ENCODE data around the gene GLCE. TPM values are rescaled to one million over a fixed set of nuclear protein-coding genes. Genes with fewer than 3 reads are reported as not detected.
A peak's percentile ranks its signal among the peaks of the same experiment; 100 is the strongest.

GLCE gene
- total RNA-seq, 2 donors from 2014 or later, result 6.6 to 9.3 TPM

- H3K9me3 ChIP-seq, result no peaks in the 10 kb centered on the region
- peak; percentile 70 for ATAC-seq
Measured at GRCh38 chr15:69128667-69129311, 31.6 kb upstream of the GLCE start.

GRCh38 chr15:69131362-69132220 is 28.8 kb upstream of the GLCE start:
- TF ChIP-seq CTCF (IDR thresholded peaks at IDR 0.05) (no peak), POLR2A (IDR thresholded peaks at IDR 0.05) (no peak)
- Histone ChIP-seq H3K27me3 (no peaks in the 10 kb centered on the region), H3K4me3 (no peak overlapping the region), H3K9me3 (no peaks in the 10 kb centered on the region), H3K4me1 (peaks cover 4% of the 10 kb centered on the region), H3K27ac (peak overlapping the region in 1 of 4 donors; percentile 66), H3K36me3 (replicated peaks in 1 of 2; ENCODE audit: insufficient read depth in 1 of 2, low read depth in 2 of 2) (no peaks in the 10 kb centered on the region)
- ATAC-seq (no peak), DNase-seq (peak in 1 of 4 donors; percentile 32)
- intact Hi-C loops (cut with DNase I), result no loop called here
- 65% methylated on average over 7 of the region's 7 CpGs for WGBS, 2 donors

More at GRCh38 chr15:69128667-69129311, 31.6 kb upstream of the GLCE start:
- H3K36me3 ChIP-seq (replicated peaks in 1 of 2; ENCODE audit: insufficient read depth in 1 of 2, low read depth in 2 of 2), result no peaks in the 10 kb centered on the region
- peak in 2 of 4 donors; percentile 21 to 24 for DNase-seq
- no peaks in the 10 kb centered on the region for H3K27me3 ChIP-seq
- no peak overlapping the region for H3K4me3 ChIP-seq
- peaks cover 4% of the 10 kb centered on the region for H3K4me1 ChIP-seq
- intact Hi-C loops (cut with DNase I), result no loop called here
- peak overlapping the region in 3 of 4 donors; percentile 26 to 76 (median 46) for H3K27ac ChIP-seq
- 61 to 62% methylated on average over 2 of the region's 2 CpGs for WGBS, 2 donors
- TF ChIP-seq CTCF (IDR thresholded peaks at IDR 0.05) (no peak), POLR2A (IDR thresholded peaks at IDR 0.05) (no peak)

GRCh38 chr15:69132430-69132829 is 28.0 kb upstream of the GLCE start:
- whole genome bisulfite sequencing, 2 donors, result 83 to 91% methylated on average over 4 of the region's 4 CpGs
- Histone ChIP-seq H3K4me3 (no peak overlapping the region), H3K27ac (peak overlapping the region in 1 of 4 donors; percentile 66), H3K36me3 (replicated peaks in 1 of 2; ENCODE audit: insufficient read depth in 1 of 2, low read depth in 2 of 2) (no peaks in the 10 kb centered on the region), H3K9me3 (no peaks in the 10 kb centered on the region), H3K27me3 (no peaks in the 10 kb centered on the region), H3K4me1 (peaks cover 4% of the 10 kb centered on the region)
- intact Hi-C loops (cut with DNase I), result no loop called here
- no peak for DNase-seq
- TF ChIP-seq POLR2A (IDR thresholded peaks at IDR 0.05) (no peak), CTCF (IDR thresholded peaks at IDR 0.05) (no peak)
- ATAC-seq, result no peak

- intact Hi-C loops (cut with DNase I), result no loop called here
- TF ChIP-seq CTCF (IDR thresholded peaks at IDR 0.05) (no peak), POLR2A (IDR thresholded peaks at IDR 0.05) (no peak)
- Histone ChIP-seq H3K36me3 (replicated peaks in 1 of 2; ENCODE audit: insufficient read depth in 1 of 2, low read depth in 2 of 2) (no peaks in the 10 kb centered on the region), H3K27ac (no peak overlapping the region), H3K27me3 (no peaks in the 10 kb centered on the region), H3K4me3 (no peak overlapping the region), H3K4me1 (peaks cover 4% of the 10 kb centered on the region), H3K9me3 (no peaks in the 10 kb centered on the region)
- DNase-seq (no peak), ATAC-seq (no peak)
- WGBS, 2 donors, result 59 to 64% methylated on average over 3 of the region's 3 CpGs
Measured at GRCh38 chr15:69132977-69133861, 27.2 kb upstream of the GLCE start.
